SK-N-SH treated with all-trans-retinoic acid at 6 μM for 48 hours (cell line): ENCODE data around the gene LTBP4.

ENCODE experiments used
- BACH2 ChIP-seq: fragments of 250-450 bp; sonication (Bioruptor Pico); IDR thresholded peaks from 2 replicates; pipeline ENCODE4 v1.9.0; 2021; ENCODE audit warnings: mild to moderate bottlenecking, borderline replicate concordance
- ESRRG ChIP-seq: fragments of 250-450 bp; sonication (Bioruptor Pico); IDR thresholded peaks from 2 replicates; pipeline ENCODE4 v1.6.1; 2021; ENCODE audit warnings: mild to moderate bottlenecking
- GLIS3 ChIP-seq: fragments of 250-450 bp; sonication (Bioruptor Pico); IDR thresholded peaks from 2 replicates; pipeline ENCODE4 v1.5.0; 2020; ENCODE audit warnings: mild to moderate bottlenecking, moderate library complexity
- TOX ChIP-seq: fragments of 250-450 bp; sonication (Bioruptor Pico); IDR thresholded peaks from 2 replicates; pipeline ENCODE4 v1.8.0; 2021; ENCODE audit warnings: mild to moderate bottlenecking, moderate library complexity, borderline replicate concordance
- ZFP3 ChIP-seq: fragments of 250-450 bp; sonication (Bioruptor Pico); IDR thresholded peaks from 2 replicates; pipeline ENCODE4 v1.5.0; 2020; ENCODE audit warnings: mild to moderate bottlenecking, moderate library complexity
- TF ChIP-seq, protein P1 (sequence below): fragments of 250-450 bp; sonication (Bioruptor Pico); IDR thresholded peaks from 2 replicates; pipeline ENCODE4 v1.5.0; 2020; ENCODE audit warnings: mild to moderate bottlenecking, moderate library complexity

DNA sequence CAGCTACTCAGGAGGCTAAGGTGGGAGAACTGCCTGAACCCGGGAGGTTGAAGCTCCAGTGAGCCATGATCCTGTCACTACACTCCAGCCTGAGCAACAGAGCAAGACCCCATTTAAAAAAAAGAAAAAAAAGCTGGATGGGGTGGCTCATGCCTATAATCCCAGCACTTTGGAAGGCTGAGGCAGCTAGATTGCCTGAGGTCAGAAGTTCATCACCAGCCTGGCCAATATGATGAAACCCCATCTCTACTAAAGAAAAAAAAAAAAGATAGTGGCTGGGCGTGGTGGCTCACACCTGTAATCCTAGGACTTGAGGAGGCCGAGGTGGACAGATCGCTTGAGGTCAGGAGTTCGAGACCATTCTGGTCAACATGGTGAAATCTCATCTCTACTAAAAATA, 15.0 kb downstream of the LTBP4 start:
- TF ChIP-seq ESRRG (CRISPR knock-in tag) (no peak), BACH2 (CRISPR knock-in tag) (no peak), TOX (CRISPR knock-in tag) (no peak), GLIS3 (CRISPR knock-in tag) (no peak), ZFP3 (CRISPR knock-in tag) (no peak)
- TF ChIP-seq, protein P1, sequence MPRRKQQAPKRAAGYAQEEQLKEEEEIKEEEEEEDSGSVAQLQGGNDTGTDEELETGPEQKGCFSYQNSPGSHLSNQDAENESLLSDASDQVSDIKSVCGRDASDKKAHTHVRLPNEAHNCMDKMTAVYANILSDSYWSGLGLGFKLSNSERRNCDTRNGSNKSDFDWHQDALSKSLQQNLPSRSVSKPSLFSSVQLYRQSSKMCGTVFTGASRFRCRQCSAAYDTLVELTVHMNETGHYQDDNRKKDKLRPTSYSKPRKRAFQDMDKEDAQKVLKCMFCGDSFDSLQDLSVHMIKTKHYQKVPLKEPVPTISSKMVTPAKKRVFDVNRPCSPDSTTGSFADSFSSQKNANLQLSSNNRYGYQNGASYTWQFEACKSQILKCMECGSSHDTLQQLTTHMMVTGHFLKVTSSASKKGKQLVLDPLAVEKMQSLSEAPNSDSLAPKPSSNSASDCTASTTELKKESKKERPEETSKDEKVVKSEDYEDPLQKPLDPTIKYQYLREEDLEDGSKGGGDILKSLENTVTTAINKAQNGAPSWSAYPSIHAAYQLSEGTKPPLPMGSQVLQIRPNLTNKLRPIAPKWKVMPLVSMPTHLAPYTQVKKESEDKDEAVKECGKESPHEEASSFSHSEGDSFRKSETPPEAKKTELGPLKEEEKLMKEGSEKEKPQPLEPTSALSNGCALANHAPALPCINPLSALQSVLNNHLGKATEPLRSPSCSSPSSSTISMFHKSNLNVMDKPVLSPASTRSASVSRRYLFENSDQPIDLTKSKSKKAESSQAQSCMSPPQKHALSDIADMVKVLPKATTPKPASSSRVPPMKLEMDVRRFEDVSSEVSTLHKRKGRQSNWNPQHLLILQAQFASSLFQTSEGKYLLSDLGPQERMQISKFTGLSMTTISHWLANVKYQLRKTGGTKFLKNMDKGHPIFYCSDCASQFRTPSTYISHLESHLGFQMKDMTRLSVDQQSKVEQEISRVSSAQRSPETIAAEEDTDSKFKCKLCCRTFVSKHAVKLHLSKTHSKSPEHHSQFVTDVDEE, result no peak
